ENCODE data around the gene POLR3GL. TPM values are rescaled to one million over a fixed set of nuclear protein-coding genes. Genes with fewer than 3 reads are reported as not detected.
A peak's percentile ranks its signal among the peaks of the same experiment; 100 is the strongest.

The POLR3GL gene
- total RNA-seq, 2 experiments from 2014 or later: 27.3 to 30.9 TPM

GRCh38 chr1:145949219-145949618, 15.3 kb upstream of the POLR3GL start:
- intact Hi-C loops (cut with micrococcal nuclease): no loop called here
- ChIA-PET CTCF (interaction anchor here (0.8 to 1.3 kb wide), 2 partner anchors 15 to 104 kb away, joined by 4 read pairs; partner anchors contain the start of genes ANKRD34A, NUDT17 and POLR3GL), POLR2A (interaction anchor here (0.7 kb wide), 1 partner anchor 76 kb away, joined by 3 read pairs; no protein-coding TSS in a partner anchor)
- no peaks in the 10 kb centered on the region for H3K27me3 Mint-ChIP-seq
- no peaks in the 10 kb centered on the region for H3K9me3 Mint-ChIP-seq
- H3K36me3 Mint-ChIP-seq: peaks cover 18% of the 10 kb centered on the region
- no peak overlapping the region for H3K4me3 Mint-ChIP-seq
- DNase-seq: no peak
- peaks cover 36% of the 10 kb centered on the region for H3K4me1 Mint-ChIP-seq (ENCODE audit: low read depth)
- peak overlapping the region; percentile 5 for H3K27ac Mint-ChIP-seq

- H3K4me3 Mint-ChIP-seq: no peak overlapping the region
- no peak for DNase-seq
- peaks cover 52% of the 10 kb centered on the region for H3K4me1 Mint-ChIP-seq (ENCODE audit: low read depth)
- CTCF ChIA-PET: no interaction called here
- H3K9me3 Mint-ChIP-seq: no peaks in the 10 kb centered on the region
- no peaks in the 10 kb centered on the region for H3K27me3 Mint-ChIP-seq
- H3K36me3 Mint-ChIP-seq: peaks cover 13% of the 10 kb centered on the region
- no peak overlapping the region for H3K27ac Mint-ChIP-seq
- intact Hi-C loops (cut with micrococcal nuclease): no loop called here
- POLR2A ChIA-PET: no interaction called here
These were observed 13.0 kb upstream of the POLR3GL start for GRCh38 chr1:145951526-145951925.

GRCh38 chr1:145952903-145953302, 11.6 kb upstream of the POLR3GL start:
- H3K9me3 Mint-ChIP-seq: no peaks in the 10 kb centered on the region
- no peak for DNase-seq
- H3K4me3 Mint-ChIP-seq: no peak overlapping the region
- H3K27ac Mint-ChIP-seq: no peak overlapping the region
- ChIA-PET POLR2A (no interaction called here), CTCF (no interaction called here)
- H3K27me3 Mint-ChIP-seq: no peaks in the 10 kb centered on the region
- peaks cover 14% of the 10 kb centered on the region for H3K36me3 Mint-ChIP-seq
- peaks cover 54% of the 10 kb centered on the region for H3K4me1 Mint-ChIP-seq (ENCODE audit: low read depth)
- intact Hi-C loops (cut with micrococcal nuclease): no loop called here

GRCh38 chr1:145953861-145954260, 10.6 kb upstream of the POLR3GL start:
- Mint-ChIP-seq H3K4me1 (ENCODE audit: low read depth) (peaks cover 61% of the 10 kb centered on the region), H3K36me3 (peaks cover 14% of the 10 kb centered on the region), H3K4me3 (no peak overlapping the region), H3K27me3 (no peaks in the 10 kb centered on the region), H3K9me3 (no peaks in the 10 kb centered on the region), H3K27ac (no peak overlapping the region)
- DNase-seq: no peak
- intact Hi-C loops (cut with micrococcal nuclease): no loop called here
- CTCF ChIA-PET: interaction anchor here (1.4 to 1.8 kb wide), 2 partner anchors 44 to 109 kb away, joined by 3 to 7 read pairs; partner anchors contain the start of genes ITGA10 and NUDT17
- POLR2A ChIA-PET: interaction anchor here (0.6 to 0.9 kb wide), 2 partner anchors 15 to 67 kb away, joined by 3 to 7 read pairs; no protein-coding TSS in a partner anchor

- no peak for DNase-seq
- peaks cover 14% of the 10 kb centered on the region for H3K36me3 Mint-ChIP-seq
- no peak overlapping the region for H3K4me3 Mint-ChIP-seq
- POLR2A ChIA-PET: interaction anchor here (1.2 kb wide), 1 partner anchor 9 kb away, joined by 3 read pairs; the partner anchor contains the start of genes ANKRD34A and POLR3GL
- intact Hi-C loops (cut with micrococcal nuclease): loop anchor here (5.0 kb wide), 1 partner anchor 128 kb away; no protein-coding TSS in a partner anchor
- CTCF ChIA-PET: interaction anchor here (1.2 to 1.8 kb wide), 3 partner anchors 46 to 110 kb away, joined by 3 to 7 read pairs (median 3); partner anchors contain the start of genes ITGA10 and NUDT17
- H3K4me1 Mint-ChIP-seq (ENCODE audit: low read depth): peaks cover 62% of the 10 kb centered on the region
- H3K27me3 Mint-ChIP-seq: no peaks in the 10 kb centered on the region
- no peak overlapping the region for H3K27ac Mint-ChIP-seq
- no peaks in the 10 kb centered on the region for H3K9me3 Mint-ChIP-seq
These were observed 9.1 kb upstream of the POLR3GL start for GRCh38 chr1:145955436-145955835.

- Mint-ChIP-seq H3K27ac (peak overlapping the region; percentile 79), H3K9me3 (no peaks in the 10 kb centered on the region), H3K4me1 (ENCODE audit: low read depth) (peaks cover 60% of the 10 kb centered on the region), H3K36me3 (peaks cover 14% of the 10 kb centered on the region), H3K4me3 (peak overlapping the region; percentile 87), H3K27me3 (no peaks in the 10 kb centered on the region)
- POLR2A ChIA-PET: interaction anchor here (1.2 to 3.6 kb wide), 2 partner anchors 8 to 29 kb away, joined by 3 to 46 read pairs; partner anchors contain the start of genes ANKRD34A, POLR3GL and RBM8A
- CTCF ChIA-PET: interaction anchor here (1.1 to 3.1 kb wide), 2 partner anchors 25 to 111 kb away, joined by 3 to 29 read pairs; partner anchors contain the start of gene NUDT17
- no peak for DNase-seq
- intact Hi-C loops (cut with micrococcal nuclease): loop anchor here (2.0 to 5.0 kb wide), 2 partner anchors 30 to 129 kb away; partner anchors contain the start of gene RBM8A
These were observed 8.1 kb upstream of the POLR3GL start for GRCh38 chr1:145956361-145956760.

GRCh38 chr1:145956781-145957442, 7.6 kb upstream of the POLR3GL start:
- no peak for DNase-seq
- Mint-ChIP-seq H3K27ac (peak overlapping the region; percentile 79), H3K36me3 (peaks cover 9% of the 10 kb centered on the region), H3K4me1 (ENCODE audit: low read depth) (peaks cover 56% of the 10 kb centered on the region), H3K4me3 (peak overlapping the region; percentile 87), H3K27me3 (no peaks in the 10 kb centered on the region), H3K9me3 (no peaks in the 10 kb centered on the region)
- ChIA-PET CTCF (interaction anchor here (1.1 to 3.1 kb wide), 5 partner anchors 22 to 111 kb away, joined by 3 to 29 read pairs (median 11); partner anchors contain the start of genes NUDT17, PEX11B and RBM8A), POLR2A (interaction anchor here (1.2 to 3.6 kb wide), 4 partner anchors 7 to 98 kb away, joined by 3 to 46 read pairs (median 16); partner anchors contain the start of genes ANKRD34A, PEX11B, PIAS3 and POLR3GL)
- intact Hi-C loops (cut with micrococcal nuclease): loop anchor here (2.0 to 5.0 kb wide), 2 partner anchors 30 to 130 kb away; partner anchors contain the start of gene RBM8A

GRCh38 chr1:145957443-145958319, 6.8 kb upstream of the POLR3GL start, which contains the start of gene LIX1L:
TSS of gene LIX1L (minus strand) at chr1:145958017. CDS start at chr1:145957927, 90 bp downstream.
- H3K9me3 Mint-ChIP-seq: no peaks in the 10 kb centered on the region
- intact Hi-C loops (cut with micrococcal nuclease): loop anchor here (1.0 to 5.0 kb wide), 5 partner anchors 31 to 130 kb away; partner anchors contain the start of genes PEX11B, PIAS3, RBM8A and TXNIP
- peak within 1 kb of the TSS; percentile 79 for H3K27ac Mint-ChIP-seq
- DNase-seq: peak; percentile 97
- H3K27me3 Mint-ChIP-seq: no peaks in the 10 kb centered on the region
- peaks cover 7% of the 10 kb centered on the region for H3K36me3 Mint-ChIP-seq
- ChIA-PET CTCF (interaction anchor here (0.7 to 3.1 kb wide), 13 partner anchors 11 to 112 kb away, joined by 3 to 29 read pairs (median 6); partner anchors contain the start of genes NUDT17, PEX11B, PIAS3 and RBM8A), POLR2A (interaction anchor here (0.9 to 3.6 kb wide), 9 partner anchors 21 to 99 kb away, joined by 3 to 46 read pairs (median 9); partner anchors contain the start of genes PEX11B, PIAS3, RBM8A and TXNIP)
- peaks cover 57% of the 10 kb centered on the region for H3K4me1 Mint-ChIP-seq (ENCODE audit: low read depth)
- peak within 1 kb of the TSS; percentile 87 for H3K4me3 Mint-ChIP-seq

GRCh38 chr1:145958734-145959133, 5.8 kb upstream of the POLR3GL start:
- DNase-seq: no peak
- Mint-ChIP-seq H3K27me3 (no peaks in the 10 kb centered on the region), H3K4me1 (ENCODE audit: low read depth) (peaks cover 62% of the 10 kb centered on the region), H3K9me3 (no peaks in the 10 kb centered on the region), H3K36me3 (peaks cover 1% of the 10 kb centered on the region), H3K4me3 (no peak overlapping the region), H3K27ac (no peak overlapping the region)
- CTCF ChIA-PET: interaction anchor here (0.8 to 3.1 kb wide), 9 partner anchors 10 to 113 kb away, joined by 3 to 29 read pairs (median 7); partner anchors contain the start of genes NUDT17, PEX11B and RBM8A
- intact Hi-C loops (cut with micrococcal nuclease): loop anchor here (1.0 to 5.0 kb wide), 4 partner anchors 38 to 131 kb away; partner anchors contain the start of genes PEX11B, PIAS3 and TXNIP
- POLR2A ChIA-PET: interaction anchor here (1.4 to 3.6 kb wide), 7 partner anchors 20 to 100 kb away, joined by 4 to 46 read pairs (median 14); partner anchors contain the start of genes PEX11B, PIAS3, RBM8A and TXNIP

- peaks cover 1% of the 10 kb centered on the region for H3K36me3 Mint-ChIP-seq
- peak overlapping the region; percentile 9 for H3K4me3 Mint-ChIP-seq
- H3K27ac Mint-ChIP-seq: no peak overlapping the region
- ChIA-PET CTCF (interaction anchor here (2.1 to 3.1 kb wide), 3 partner anchors 32 to 114 kb away, joined by 7 to 29 read pairs (median 26); partner anchors contain the start of genes NUDT17, PEX11B and RBM8A), POLR2A (interaction anchor here (0.8 to 3.6 kb wide), 4 partner anchors 32 to 132 kb away, joined by 4 to 46 read pairs (median 13); partner anchors contain the start of genes PEX11B and RBM8A)
- intact Hi-C loops (cut with micrococcal nuclease): loop anchor here (2.0 to 5.0 kb wide), 2 partner anchors 101 to 132 kb away; partner anchors contain the start of gene PIAS3
- no peaks in the 10 kb centered on the region for H3K9me3 Mint-ChIP-seq
- peaks cover 59% of the 10 kb centered on the region for H3K4me1 Mint-ChIP-seq (ENCODE audit: low read depth)
- DNase-seq: no peak
- no peaks in the 10 kb centered on the region for H3K27me3 Mint-ChIP-seq
These were observed 5.2 kb upstream of the POLR3GL start for GRCh38 chr1:145959333-145959732.

Measured in activated CD4-positive, alpha-beta memory T cell treated with anti-CD3 and anti-CD28 coated beads for 36 hours (primary cell).